GM23338 (cell line): ENCODE data around the gene SP5.

Source experiments
- CREB1 ChIP-seq: fragments of 250-450 bp; sonication (Bioruptor Pico); IDR thresholded peaks from 2 replicates; pipeline ENCODE4 v1.5.0; 2020; ENCODE audit warnings: low read depth, mild to moderate bottlenecking, moderate library complexity
- EZH2 ChIP-seq: fragments of 200-600 bp; sonication (generic); IDR thresholded peaks from one replicate; pipeline ENCODE4 v1.8.0; 2017; ENCODE audit warnings: antibody characterized with exemption, mild to moderate bottlenecking, low read depth; ENCODE audit not compliant: unreplicated experiment
- EZH2phosphoT487 ChIP-seq: fragments of 200-600 bp; sonication (generic); IDR thresholded peaks from one replicate; pipeline ENCODE4 v1.8.1; 2018; ENCODE audit warnings: antibody characterized with exemption; ENCODE audit not compliant: unreplicated experiment
- JUNB ChIP-seq: IDR thresholded peaks from one replicate; pipeline ENCODE4 v1.6.1; 2016; ENCODE audit warnings: antibody characterized with exemption; ENCODE audit not compliant: unreplicated experiment
- NANOG ChIP-seq: IDR thresholded peaks from 2 replicates; pipeline ENCODE4 v1.6.1; 2016; ENCODE audit warnings: antibody characterized with exemption, borderline replicate concordance
- POLR2AphosphoS5 ChIP-seq: IDR thresholded peaks from 2 replicates; pipeline ENCODE4 v1.6.1; 2016; ENCODE audit warnings: antibody characterized with exemption, low read depth
- STAT1 ChIP-seq: IDR thresholded peaks from one replicate; pipeline ENCODE4 v1.6.1; 2016; ENCODE audit warnings: antibody characterized with exemption; ENCODE audit not compliant: unreplicated experiment
- ZNF114 ChIP-seq: fragments of 250-450 bp; sonication (Bioruptor Pico); IDR thresholded peaks from 2 replicates; pipeline ENCODE4 v1.5.0; 2020; ENCODE audit warnings: mild to moderate bottlenecking, moderate library complexity
- ZNF331 ChIP-seq: fragments of 250-450 bp; sonication (Bioruptor Pico); IDR thresholded peaks from 2 replicates; pipeline ENCODE4 v1.5.0; 2020; ENCODE audit warnings: low read depth, mild to moderate bottlenecking, moderate library complexity
- TF ChIP-seq, protein P1 (sequence below), 2 experiments: fragments of 200-600 bp in 1 of 2; sonication (generic) in 1 of 2; conservative IDR thresholded peaks; 2 replicates each; pipeline versions ENCODE4 v1.5.1 to v1.6.1; 2016 to 2017; ENCODE audit warnings: antibody characterized with exemption in 2 of 2, low read depth in 2 of 2, mild to moderate bottlenecking in 2 of 2, moderate library complexity in 1 of 2
- TF ChIP-seq, protein P2 (sequence below): IDR thresholded peaks from one replicate; pipeline ENCODE4 v1.6.1; 2018; ENCODE audit warnings: antibody characterized with exemption; ENCODE audit not compliant: unreplicated experiment
- TF ChIP-seq, protein P3 (sequence below): IDR thresholded peaks from 2 replicates; pipeline ENCODE4 v1.6.1; 2016; ENCODE audit warnings: antibody characterized with exemption
- TF ChIP-seq, protein P4 (sequence below): fragments of 250-450 bp; sonication (Bioruptor Pico); IDR thresholded peaks from 2 replicates; pipeline ENCODE4 v1.5.0; 2020; ENCODE audit warnings: mild to moderate bottlenecking, moderate library complexity

DNA sequence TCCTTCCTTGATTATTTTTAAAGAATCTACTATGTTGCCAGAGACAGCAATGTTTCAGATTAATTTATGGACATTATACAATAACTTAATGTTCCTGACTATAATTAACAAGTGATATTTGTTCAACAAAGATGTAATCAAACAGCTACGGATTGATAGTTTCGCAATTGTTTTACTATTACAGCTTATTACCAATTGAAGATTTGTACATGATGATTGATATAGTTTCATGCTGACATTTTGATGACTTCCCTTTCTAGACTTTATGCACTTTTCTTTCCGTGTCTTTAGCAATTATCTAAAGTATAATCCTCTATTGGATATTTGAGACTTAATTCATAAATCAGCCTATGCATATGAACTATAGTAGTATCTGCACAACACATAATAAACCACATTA, 6.5 kb downstream of the SP5 start:
- TF ChIP-seq, protein P1, sequence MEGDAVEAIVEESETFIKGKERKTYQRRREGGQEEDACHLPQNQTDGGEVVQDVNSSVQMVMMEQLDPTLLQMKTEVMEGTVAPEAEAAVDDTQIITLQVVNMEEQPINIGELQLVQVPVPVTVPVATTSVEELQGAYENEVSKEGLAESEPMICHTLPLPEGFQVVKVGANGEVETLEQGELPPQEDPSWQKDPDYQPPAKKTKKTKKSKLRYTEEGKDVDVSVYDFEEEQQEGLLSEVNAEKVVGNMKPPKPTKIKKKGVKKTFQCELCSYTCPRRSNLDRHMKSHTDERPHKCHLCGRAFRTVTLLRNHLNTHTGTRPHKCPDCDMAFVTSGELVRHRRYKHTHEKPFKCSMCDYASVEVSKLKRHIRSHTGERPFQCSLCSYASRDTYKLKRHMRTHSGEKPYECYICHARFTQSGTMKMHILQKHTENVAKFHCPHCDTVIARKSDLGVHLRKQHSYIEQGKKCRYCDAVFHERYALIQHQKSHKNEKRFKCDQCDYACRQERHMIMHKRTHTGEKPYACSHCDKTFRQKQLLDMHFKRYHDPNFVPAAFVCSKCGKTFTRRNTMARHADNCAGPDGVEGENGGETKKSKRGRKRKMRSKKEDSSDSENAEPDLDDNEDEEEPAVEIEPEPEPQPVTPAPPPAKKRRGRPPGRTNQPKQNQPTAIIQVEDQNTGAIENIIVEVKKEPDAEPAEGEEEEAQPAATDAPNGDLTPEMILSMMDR (conservative IDR thresholded peaks at IDR 0.05; ENCODE audit: low read depth in 2 of 2): no peak
- TF ChIP-seq CREB1 (CRISPR knock-in tag): no peak
- TF ChIP-seq JUNB: no peak
- TF ChIP-seq EZH2phosphoT487: no peak
- TF ChIP-seq, protein P2, sequence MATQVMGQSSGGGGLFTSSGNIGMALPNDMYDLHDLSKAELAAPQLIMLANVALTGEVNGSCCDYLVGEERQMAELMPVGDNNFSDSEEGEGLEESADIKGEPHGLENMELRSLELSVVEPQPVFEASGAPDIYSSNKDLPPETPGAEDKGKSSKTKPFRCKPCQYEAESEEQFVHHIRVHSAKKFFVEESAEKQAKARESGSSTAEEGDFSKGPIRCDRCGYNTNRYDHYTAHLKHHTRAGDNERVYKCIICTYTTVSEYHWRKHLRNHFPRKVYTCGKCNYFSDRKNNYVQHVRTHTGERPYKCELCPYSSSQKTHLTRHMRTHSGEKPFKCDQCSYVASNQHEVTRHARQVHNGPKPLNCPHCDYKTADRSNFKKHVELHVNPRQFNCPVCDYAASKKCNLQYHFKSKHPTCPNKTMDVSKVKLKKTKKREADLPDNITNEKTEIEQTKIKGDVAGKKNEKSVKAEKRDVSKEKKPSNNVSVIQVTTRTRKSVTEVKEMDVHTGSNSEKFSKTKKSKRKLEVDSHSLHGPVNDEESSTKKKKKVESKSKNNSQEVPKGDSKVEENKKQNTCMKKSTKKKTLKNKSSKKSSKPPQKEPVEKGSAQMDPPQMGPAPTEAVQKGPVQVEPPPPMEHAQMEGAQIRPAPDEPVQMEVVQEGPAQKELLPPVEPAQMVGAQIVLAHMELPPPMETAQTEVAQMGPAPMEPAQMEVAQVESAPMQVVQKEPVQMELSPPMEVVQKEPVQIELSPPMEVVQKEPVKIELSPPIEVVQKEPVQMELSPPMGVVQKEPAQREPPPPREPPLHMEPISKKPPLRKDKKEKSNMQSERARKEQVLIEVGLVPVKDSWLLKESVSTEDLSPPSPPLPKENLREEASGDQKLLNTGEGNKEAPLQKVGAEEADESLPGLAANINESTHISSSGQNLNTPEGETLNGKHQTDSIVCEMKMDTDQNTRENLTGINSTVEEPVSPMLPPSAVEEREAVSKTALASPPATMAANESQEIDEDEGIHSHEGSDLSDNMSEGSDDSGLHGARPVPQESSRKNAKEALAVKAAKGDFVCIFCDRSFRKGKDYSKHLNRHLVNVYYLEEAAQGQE: no peak
- no peak for TF ChIP-seq EZH2
- TF ChIP-seq, protein P3, sequence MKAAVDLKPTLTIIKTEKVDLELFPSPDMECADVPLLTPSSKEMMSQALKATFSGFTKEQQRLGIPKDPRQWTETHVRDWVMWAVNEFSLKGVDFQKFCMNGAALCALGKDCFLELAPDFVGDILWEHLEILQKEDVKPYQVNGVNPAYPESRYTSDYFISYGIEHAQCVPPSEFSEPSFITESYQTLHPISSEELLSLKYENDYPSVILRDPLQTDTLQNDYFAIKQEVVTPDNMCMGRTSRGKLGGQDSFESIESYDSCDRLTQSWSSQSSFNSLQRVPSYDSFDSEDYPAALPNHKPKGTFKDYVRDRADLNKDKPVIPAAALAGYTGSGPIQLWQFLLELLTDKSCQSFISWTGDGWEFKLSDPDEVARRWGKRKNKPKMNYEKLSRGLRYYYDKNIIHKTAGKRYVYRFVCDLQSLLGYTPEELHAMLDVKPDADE: no peak
- TF ChIP-seq POLR2AphosphoS5: no peak
- no peak for TF ChIP-seq ZNF331 (CRISPR knock-in tag)
- no peak for TF ChIP-seq ZNF114 (CRISPR knock-in tag)
- TF ChIP-seq STAT1: no peak
- no peak for TF ChIP-seq NANOG
- TF ChIP-seq, protein P4, sequence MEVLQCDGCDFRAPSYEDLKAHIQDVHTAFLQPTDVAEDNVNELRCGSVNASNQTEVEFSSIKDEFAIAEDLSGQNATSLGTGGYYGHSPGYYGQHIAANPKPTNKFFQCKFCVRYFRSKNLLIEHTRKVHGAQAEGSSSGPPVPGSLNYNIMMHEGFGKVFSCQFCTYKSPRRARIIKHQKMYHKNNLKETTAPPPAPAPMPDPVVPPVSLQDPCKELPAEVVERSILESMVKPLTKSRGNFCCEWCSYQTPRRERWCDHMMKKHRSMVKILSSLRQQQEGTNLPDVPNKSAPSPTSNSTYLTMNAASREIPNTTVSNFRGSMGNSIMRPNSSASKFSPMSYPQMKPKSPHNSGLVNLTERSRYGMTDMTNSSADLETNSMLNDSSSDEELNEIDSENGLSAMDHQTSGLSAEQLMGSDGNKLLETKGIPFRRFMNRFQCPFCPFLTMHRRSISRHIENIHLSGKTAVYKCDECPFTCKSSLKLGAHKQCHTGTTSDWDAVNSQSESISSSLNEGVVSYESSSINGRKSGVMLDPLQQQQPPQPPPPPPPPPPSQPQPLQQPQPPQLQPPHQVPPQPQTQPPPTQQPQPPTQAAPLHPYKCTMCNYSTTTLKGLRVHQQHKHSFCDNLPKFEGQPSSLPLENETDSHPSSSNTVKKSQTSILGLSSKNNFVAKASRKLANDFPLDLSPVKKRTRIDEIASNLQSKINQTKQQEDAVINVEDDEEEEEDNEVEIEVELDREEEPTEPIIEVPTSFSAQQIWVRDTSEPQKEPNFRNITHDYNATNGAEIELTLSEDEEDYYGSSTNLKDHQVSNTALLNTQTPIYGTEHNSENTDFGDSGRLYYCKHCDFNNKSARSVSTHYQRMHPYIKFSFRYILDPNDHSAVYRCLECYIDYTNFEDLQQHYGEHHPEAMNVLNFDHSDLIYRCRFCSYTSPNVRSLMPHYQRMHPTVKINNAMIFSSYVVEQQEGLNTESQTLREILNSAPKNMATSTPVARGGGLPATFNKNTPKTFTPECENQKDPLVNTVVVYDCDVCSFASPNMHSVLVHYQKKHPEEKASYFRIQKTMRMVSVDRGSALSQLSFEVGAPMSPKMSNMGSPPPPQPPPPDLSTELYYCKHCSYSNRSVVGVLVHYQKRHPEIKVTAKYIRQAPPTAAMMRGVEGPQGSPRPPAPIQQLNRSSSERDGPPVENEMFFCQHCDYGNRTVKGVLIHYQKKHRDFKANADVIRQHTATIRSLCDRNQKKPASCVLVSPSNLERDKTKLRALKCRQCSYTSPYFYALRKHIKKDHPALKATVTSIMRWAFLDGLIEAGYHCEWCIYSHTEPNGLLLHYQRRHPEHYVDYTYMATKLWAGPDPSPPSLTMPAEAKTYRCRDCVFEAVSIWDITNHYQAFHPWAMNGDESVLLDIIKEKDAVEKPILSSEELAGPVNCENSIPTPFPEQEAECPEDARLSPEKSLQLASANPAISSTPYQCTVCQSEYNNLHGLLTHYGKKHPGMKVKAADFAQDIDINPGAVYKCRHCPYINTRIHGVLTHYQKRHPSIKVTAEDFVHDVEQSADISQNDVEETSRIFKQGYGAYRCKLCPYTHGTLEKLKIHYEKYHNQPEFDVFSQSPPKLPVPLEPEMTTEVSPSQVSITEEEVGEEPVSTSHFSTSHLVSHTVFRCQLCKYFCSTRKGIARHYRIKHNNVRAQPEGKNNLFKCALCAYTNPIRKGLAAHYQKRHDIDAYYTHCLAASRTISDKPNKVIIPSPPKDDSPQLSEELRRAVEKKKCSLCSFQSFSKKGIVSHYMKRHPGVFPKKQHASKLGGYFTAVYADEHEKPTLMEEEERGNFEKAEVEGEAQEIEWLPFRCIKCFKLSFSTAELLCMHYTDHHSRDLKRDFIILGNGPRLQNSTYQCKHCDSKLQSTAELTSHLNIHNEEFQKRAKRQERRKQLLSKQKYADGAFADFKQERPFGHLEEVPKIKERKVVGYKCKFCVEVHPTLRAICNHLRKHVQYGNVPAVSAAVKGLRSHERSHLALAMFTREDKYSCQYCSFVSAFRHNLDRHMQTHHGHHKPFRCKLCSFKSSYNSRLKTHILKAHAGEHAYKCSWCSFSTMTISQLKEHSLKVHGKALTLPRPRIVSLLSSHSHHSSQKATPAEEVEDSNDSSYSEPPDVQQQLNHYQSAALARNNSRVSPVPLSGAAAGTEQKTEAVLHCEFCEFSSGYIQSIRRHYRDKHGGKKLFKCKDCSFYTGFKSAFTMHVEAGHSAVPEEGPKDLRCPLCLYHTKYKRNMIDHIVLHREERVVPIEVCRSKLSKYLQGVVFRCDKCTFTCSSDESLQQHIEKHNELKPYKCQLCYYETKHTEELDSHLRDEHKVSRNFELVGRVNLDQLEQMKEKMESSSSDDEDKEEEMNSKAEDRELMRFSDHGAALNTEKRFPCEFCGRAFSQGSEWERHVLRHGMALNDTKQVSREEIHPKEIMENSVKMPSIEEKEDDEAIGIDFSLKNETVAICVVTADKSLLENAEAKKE (CRISPR knock-in tag): no peak
